HG03575 (cell line): Measurements from ENCODE around the gene SHISA9.
"Not testable (repeated sequence)": the region's sequence is repeated elsewhere in the genome, so short reads cannot be mapped to it uniquely, and the experiment has no call there.

Experiments used
- ATAC-seq: cut with Tn5 transposase; IDR thresholded peaks from one replicate; pipeline ENCODE4 v1.9.1; 2021; ENCODE audit not compliant: unreplicated experiment, insufficient number of reproducible peaks, low FRiP score; ENCODE audit errors: extremely low read depth

The SHISA9 gene

GRCh38 chr16:12896562-12896961 lies 4.8 kb upstream of the SHISA9 start:
- ATAC-seq = no peak

GRCh38 chr16:12898551-12898950 lies 2.8 kb upstream of the SHISA9 start:
- no peak for ATAC-seq

GRCh38 chr16:12899529-12900143 lies 1.8 kb upstream of the SHISA9 start:
- no peak for ATAC-seq

GRCh38 chr16:12900156-12900555 lies 1.2 kb upstream of the SHISA9 start:
- no peak for ATAC-seq

DNA sequence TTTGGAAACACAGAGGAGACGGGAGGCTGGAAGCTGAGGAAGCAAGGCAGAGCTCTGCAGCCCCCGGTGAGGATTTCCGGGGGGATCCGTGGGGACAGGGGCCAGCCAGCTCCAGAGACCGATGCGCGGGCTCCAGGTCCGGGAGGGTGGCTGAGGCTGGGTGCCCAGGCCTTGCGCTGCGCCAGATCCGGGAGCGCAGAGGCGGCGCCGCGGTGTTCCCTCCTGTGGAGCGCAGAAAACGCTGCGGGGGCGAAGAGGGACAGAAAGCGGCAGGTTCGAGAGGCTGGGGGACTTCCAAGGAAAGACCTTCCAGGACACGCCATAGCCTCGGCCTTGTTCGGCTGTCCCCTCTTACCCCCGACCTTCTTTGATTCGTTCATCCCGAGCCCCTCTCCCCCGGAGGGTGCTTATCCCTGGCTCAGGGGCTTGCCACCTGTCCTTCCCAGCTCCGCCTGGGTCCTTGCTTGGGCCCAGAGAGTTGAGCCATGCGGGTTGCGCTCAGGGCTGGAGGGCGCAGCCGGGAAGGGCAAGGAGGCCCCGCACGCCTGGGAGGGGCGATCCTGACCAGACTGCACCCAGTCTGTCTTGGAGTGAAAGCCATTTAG lies 697 bp upstream of the SHISA9 start:
- no peak for ATAC-seq

DNA sequence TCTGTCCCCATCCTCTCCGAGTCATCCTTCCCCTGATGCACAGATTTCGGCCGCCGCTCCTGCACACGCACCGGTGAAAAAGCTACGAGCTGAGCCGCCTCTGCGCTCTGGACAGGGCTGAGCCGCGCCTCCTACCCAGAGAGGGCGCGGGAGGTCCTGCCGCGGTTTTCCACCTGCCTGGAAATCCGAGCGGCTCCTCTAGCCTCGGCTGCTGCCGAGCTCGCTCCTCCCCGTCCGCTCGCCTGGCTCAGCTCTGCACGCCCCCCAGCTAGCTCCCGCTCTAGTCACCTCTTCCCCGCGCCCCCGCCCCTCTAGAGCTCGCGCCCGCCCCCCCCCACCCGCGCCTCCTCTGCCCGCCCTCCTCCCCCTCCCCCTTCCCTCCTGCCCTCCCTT lies 198 bp upstream of the SHISA9 start:
- ATAC-seq = no peak

GRCh38 chr16:12902511-12903372 lies 1.3 kb downstream of the SHISA9 start:
- ATAC-seq = no peak

DNA sequence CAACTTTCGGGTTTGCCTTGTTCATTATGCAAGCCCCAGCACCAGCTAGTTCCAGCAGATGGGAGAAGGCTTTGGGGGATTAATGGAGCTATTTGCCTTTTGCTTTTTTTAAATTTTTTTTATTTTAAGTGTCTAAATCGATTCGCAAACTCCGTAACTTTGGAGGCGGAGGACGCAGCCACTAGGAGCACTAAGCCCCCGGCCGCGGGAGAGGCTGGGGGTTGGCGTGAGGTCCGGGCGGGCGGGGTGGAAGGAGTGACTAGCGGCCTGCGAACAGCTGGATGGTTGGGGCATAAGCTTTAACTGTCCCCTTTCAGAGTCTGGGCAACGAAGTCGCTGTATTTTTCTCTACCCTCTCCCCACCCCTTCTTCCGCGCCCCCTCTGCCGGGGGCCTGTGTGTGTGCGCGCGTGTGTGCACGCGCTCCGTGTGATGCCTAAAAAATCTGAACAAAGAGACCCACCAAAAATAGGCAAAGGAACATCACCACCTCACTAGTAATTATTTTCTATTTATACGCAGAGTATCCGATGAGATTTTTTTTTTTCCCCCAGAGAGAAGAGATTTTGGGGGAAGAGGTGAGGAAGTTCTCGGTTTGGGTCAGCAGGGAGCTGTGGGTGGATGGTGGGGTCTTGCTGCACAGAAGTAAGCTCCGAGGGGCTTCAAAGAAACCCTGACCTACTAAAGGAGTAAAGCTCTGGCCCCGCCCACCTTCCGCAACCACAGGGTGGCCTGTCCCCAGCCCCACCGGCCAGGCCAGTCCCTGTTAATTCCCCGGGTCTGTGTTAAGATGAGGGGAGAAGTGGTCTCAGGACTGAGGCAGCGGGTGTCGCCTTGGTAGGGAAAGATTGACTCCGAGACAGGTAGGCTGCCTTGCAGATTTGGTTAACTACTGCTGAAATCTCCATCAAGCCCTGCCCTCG lies 2.3 kb downstream of the SHISA9 start:
- ATAC-seq = no peak

DNA sequence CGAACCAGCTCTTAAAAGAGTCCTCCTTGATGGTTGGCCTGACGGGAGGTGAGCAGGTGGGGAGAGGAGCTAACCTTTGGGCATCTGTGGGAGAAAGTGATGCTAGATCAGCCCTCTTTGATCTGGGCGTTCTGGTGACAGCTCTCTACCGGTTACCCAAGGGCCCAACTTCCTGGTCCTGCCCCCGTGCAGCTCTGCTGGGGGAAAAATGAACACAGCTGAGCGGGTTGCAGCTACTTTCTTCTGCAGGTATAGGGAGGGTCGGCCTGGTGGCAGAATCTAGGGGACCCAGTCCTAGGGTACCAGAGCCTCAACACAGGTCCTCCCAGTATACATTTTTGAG lies 2.9 kb downstream of the SHISA9 start:
- ATAC-seq = no peak

- ATAC-seq = no peak
Measured at GRCh38 chr16:12906271-12906670, 4.9 kb downstream of the SHISA9 start.

- ATAC-seq = no peak
Measured at GRCh38 chr16:12906765-12907516, 5.5 kb downstream of the SHISA9 start.

DNA sequence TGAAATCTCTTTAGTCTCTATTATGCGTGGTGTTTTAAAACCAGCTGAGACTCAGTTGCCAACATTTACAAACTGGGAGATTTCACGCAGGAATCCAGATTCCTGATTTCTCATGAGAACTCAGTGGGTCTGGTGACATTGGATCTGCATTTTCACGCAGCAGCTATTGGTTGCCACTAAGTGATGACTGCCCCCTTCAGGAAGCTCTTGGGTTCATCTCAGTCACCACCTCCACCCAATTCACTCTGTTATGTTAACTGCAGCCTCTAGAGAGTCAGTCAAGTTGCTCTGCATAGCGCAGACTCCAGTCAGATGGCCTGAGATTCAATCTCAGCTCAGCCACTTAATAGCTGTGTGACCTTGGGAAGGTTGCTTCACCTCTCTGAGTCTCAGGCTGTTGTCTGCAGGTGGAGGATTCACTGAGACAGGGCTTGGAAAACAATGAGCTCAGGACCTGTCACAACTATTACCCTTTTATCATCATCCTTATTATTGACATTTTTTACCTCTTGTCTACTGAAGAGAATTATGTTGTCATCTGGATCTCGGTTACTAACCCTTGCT lies 6.4 kb downstream of the SHISA9 start:
- no peak for ATAC-seq

DNA sequence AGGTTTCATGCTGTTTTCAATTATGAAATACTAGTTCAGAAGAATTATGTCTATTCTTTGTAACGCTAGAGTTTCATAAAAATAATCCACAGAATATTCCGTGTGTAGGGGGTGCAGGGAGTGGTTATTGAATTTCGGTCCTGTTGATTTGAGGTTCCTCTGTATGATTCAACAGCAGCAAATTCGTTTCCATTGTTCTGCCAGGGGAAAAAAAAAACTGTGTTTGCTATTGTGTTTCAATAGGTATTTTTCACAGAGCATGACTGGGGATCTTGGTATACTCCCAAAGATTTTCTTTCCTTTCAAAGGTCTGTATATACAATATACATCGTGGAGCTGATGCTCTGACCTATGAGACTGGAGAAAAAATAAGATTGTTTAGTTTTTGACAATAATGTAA lies 15.8 kb downstream of the SHISA9 start:
- no peak for ATAC-seq

DNA sequence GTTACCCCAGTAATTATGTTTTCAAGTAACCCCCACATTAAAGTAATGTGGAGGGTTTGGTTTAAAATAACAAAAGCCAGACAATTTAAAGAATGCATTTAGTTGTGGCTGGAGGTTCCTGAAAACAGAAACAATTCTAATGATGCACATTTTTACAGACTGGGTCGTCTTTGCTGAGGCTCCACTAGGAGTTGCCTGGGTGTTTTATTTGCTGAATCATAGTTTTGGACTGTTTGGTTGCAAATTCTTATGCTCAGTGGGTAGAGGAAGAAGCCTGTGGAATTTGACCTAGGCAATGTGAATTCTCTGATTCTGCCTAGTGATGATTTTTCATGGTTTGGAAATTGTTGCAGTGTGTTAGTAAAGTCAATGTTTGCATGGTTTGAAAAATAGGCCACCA lies 16.3 kb downstream of the SHISA9 start:
- ATAC-seq = no peak

GRCh38 chr16:12920739-12921138 lies 19.3 kb downstream of the SHISA9 start:
- no peak for ATAC-seq

DNA sequence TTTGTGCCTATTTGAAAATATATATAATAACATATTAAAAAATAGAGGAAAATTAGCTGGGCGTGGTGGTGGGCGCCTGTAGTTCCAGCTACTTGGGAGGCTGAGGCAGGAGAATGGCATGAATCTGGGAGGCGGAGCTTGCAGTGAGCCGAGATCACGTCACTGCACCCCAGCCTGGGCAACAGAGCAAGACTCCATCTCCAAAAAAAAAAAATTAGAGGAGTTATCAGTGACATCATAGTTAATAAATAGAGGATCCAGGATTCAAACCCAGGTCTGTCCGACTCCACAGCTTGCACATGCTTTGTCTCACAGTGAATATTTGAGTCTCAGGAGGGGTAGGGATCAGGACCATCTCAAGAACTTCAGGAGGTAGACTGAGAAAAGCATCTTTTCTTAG lies 22.2 kb downstream of the SHISA9 start:
- not testable (repeated sequence) for ATAC-seq

DNA sequence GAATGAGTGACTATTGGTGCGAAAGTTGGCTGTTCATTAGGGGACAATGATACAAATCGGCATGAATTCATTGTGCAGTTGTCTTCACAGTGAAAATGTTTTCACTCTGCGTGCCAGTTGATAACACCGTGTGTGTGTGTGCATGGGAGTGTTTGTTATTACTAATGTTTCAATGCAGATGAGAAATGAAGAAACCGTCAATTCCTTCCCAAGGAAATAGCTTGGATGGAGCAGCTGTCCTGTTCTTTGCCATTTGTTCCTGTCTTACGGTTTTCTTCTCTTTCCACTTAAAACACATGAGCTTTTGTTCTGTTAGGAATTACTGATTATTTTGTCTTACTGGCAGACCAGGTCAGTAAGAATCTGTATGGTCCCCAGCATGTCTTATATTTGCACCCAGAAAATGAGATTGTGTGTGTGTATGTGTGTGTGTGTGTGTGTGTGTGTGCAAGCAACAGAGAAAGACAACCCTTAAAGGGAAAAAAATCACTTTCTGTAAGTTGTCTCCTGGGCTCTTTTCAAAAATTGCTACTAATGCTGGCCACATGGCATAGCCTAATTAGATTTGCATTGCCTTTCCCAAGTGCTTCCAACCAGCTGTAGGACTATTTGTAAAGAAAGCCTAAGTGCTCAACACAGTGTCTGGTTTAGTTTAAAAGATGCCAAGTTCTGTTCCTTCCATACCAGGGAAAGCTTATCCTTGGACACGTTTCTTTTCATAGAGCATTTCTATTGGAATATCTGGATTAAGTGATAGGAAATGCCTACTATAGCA lies 23.8 kb downstream of the SHISA9 start:
- no peak for ATAC-seq

DNA sequence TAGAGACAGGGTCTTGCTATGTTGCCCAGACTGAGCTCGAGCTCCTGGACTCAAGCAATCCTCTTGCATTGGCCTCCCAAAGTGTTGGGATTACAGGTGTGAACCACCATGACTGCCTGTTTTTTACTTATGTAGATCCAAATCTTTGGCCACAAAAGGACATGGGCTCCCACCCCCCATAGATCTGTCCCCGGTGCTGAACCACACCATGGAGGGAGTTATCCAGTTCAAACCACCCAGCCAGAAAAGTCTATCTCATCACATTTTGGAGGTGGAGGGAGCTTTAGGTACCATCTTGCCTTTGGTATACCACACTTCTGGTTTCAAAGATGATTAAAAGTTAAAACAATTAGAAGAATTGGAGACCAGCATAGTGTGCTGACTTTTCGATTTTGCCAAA lies 26.2 kb downstream of the SHISA9 start:
- no peak for ATAC-seq
